B cell (primary cell): ENCODE results near the gene ELFN1. TPM values are rescaled to one million over a fixed set of nuclear protein-coding genes. Genes with fewer than 3 reads are reported as not detected.

Experiments used
- ATAC-seq: fragments of 200-7000 bp; cut with Tn5 transposase; one replicate; pipeline ENCODE4 v1.10.0; 2021; ENCODE audit warnings: low read depth, mild to moderate bottlenecking, moderate number of reproducible peaks, moderate library complexity
- CTCF ChIA-PET: fragments of 350-600 bp; sonication (Branson Sonifier 250); formaldehyde crosslinking; loops from one replicate; lab custom pipeline; 2021; ENCODE audit warnings: antibody characterized with exemption, inconsistent platforms; lab: Charles Lee
- POLR2A ChIA-PET: fragments of 350-600 bp; sonication (Branson Sonifier 250); formaldehyde crosslinking; loops from one replicate; lab custom pipeline; 2021; ENCODE audit warnings: antibody characterized with exemption; lab: Charles Lee
- DNase-seq: peaks from one replicate; pipeline ENCODE4 v3.0.0; 2013
- H2AFZ ChIP-seq: 2 replicates; pipeline ENCODE4 v1.6.1; 2012; ENCODE audit warnings: mild to moderate bottlenecking, low read depth, low read length; ENCODE audit not compliant: insufficient read depth, poor library complexity, severe bottlenecking
- H3K27ac ChIP-seq, 2 donors: 1 replicate in 1 of 2; 2 replicates in 1 of 2; pipeline ENCODE4 v1.5.1; 2012 to 2013; ENCODE audit warnings: low read length in 2 of 2, mild to moderate bottlenecking in 2 of 2, moderate library complexity in 1 of 2
- H3K27me3 ChIP-seq, 4 experiments: fragments of 200-600 bp in 1 of 4; sonication (generic) in 1 of 4; replicated peaks in 1 of 4; 1 replicate in 2 of 4; 2 replicates in 2 of 4; pipeline versions ENCODE4 v1.6.1 to v1.7.0; 2013 to 2016; ENCODE audit warnings: low read length in 3 of 4, mild to moderate bottlenecking in 2 of 4, mixed read lengths in 1 of 4, moderate library complexity in 1 of 4; ENCODE audit not compliant: insufficient read depth in 4 of 4, control insufficient read depth in 3 of 4; ENCODE audit errors: control extremely low read depth in 1 of 4
- H3K36me3 ChIP-seq, 2 experiments: replicated peaks in 1 of 2; 1 replicate in 1 of 2; 2 replicates in 1 of 2; pipeline versions ENCODE4 v1.6.1 to v1.7.1; 2013; ENCODE audit warnings: low read length in 1 of 2; ENCODE audit not compliant: insufficient read depth in 2 of 2, control insufficient read depth in 1 of 2; ENCODE audit errors: control extremely low read depth in 1 of 2, extremely low read depth in 1 of 2
- H3K4me1 ChIP-seq, 2 donors: fragments of 200-600 bp in 1 of 2; sonication (generic) in 1 of 2; 1 replicate in 1 of 2; 2 replicates in 1 of 2; pipeline versions ENCODE4 v1.5.1 to v1.6.1; 2013 to 2017; ENCODE audit warnings: low read length in 2 of 2; ENCODE audit not compliant: control insufficient read depth in 2 of 2, insufficient read depth in 2 of 2
- H3K4me2 ChIP-seq: replicated peaks from 2 replicates; pipeline ENCODE3; 2012; ENCODE audit warnings: mild to moderate bottlenecking, low read depth, low read length; ENCODE audit not compliant: poor library complexity, severe bottlenecking
- H3K4me3 ChIP-seq, 5 experiments: fragments of 200-600 bp in 1 of 5; sonication (generic) in 1 of 5; 1 replicate in 3 of 5; 2 replicates in 2 of 5; pipeline versions ENCODE4 v1.5.1 to v1.7.0; 2011 to 2016; ENCODE audit warnings: low read length in 4 of 5, mild to moderate bottlenecking in 4 of 5, low read depth in 2 of 5, control low read depth in 1 of 5, moderate library complexity in 1 of 5; ENCODE audit not compliant: insufficient read depth in 1 of 5; ENCODE audit errors: control extremely low read depth in 1 of 5, extremely low read depth in 1 of 5
- H3K79me2 ChIP-seq: fragments of 200-600 bp; sonication (generic); one replicate; pipeline ENCODE4 v1.6.0; 2016; ENCODE audit warnings: low read length; ENCODE audit not compliant: control insufficient read depth, insufficient read depth
- H3K9ac ChIP-seq: fragments of 200-600 bp; sonication (generic); 2 replicates; pipeline ENCODE4 v1.6.1; 2017; ENCODE audit warnings: mild to moderate bottlenecking, low read length, moderate library complexity
- H3K9me3 ChIP-seq, 3 donors: one replicate each; pipeline versions ENCODE4 v1.6.1 to v1.7.1; 2013; ENCODE audit warnings: low read length in 2 of 3; ENCODE audit not compliant: control insufficient read depth in 2 of 3, insufficient read depth in 1 of 3; ENCODE audit errors: control extremely low read depth in 1 of 3
- H4K20me1 ChIP-seq: 2 replicates; pipeline ENCODE4 v1.6.0; 2012; ENCODE audit warnings: mild to moderate bottlenecking, low read length; ENCODE audit not compliant: insufficient read depth, control insufficient read depth, poor library complexity, severe bottlenecking
- H3K27ac Mint-ChIP-seq: one replicate; pipeline ENCODE4 v1.8.0; 2021; ENCODE audit warnings: mixed read lengths
- H3K27me3 Mint-ChIP-seq: one replicate; pipeline ENCODE4 v1.8.0; 2021; ENCODE audit warnings: mixed read lengths
- H3K4me1 Mint-ChIP-seq: one replicate; pipeline ENCODE4 v1.8.0; 2021; ENCODE audit warnings: mixed read lengths
- H3K4me3 Mint-ChIP-seq: one replicate; pipeline ENCODE4 v1.8.0; 2021; ENCODE audit warnings: mixed read lengths
- H3K9me3 Mint-ChIP-seq: one replicate; pipeline ENCODE4 v1.8.0; 2022; ENCODE audit warnings: mixed read lengths; ENCODE audit not compliant: insufficient read depth
- CTCF ChIP-seq: fragments of 200-600 bp; IDR thresholded peaks from one replicate; pipeline ENCODE4 v1.8.0; 2022; ENCODE audit warnings: antibody characterized with exemption, mild to moderate bottlenecking
- EZH2 ChIP-seq: IDR thresholded peaks from 2 replicates; pipeline ENCODE4 v1.6.1; 2012; ENCODE audit warnings: borderline replicate concordance, low read depth, mild to moderate bottlenecking, moderate library complexity, low read length; ENCODE audit not compliant: insufficient read depth, poor library complexity, severe bottlenecking
- WGBS: methylation state at CpG from one replicate; pipeline ENCODE4 v1.1.5; 2013; ENCODE audit warnings: missing lambda C conversion rate; ENCODE audit not compliant: insufficient coverage; 5-methylcytosine and 5-hydroxymethylcytosine counted together
- intact Hi-C: fragments of 100-400 bp; cut with micrococcal nuclease; formaldehyde crosslinking; loops from one replicate; pipeline ENCODE4 v1.10.0; 2022
- polyA plus RNA-seq: library from polyadenylated mRNA; depleted of rRNA; stranded (reverse); fragments of >200 nt; gene quantifications from 2 replicates; pipeline ENCODE4 v1.2.3, GENCODE V29; 2012
- total RNA-seq, 2 donors: library from RNA; stranded (reverse); fragments of 120-200 nt in 1 of 2; gene quantifications; 1 replicate in 1 of 2; 2 replicates in 1 of 2; pipeline versions ENCODE4 v1.2.3 to v1.2.4, GENCODE V29; 2013 to 2022

ELFN1 gene
- total and polyA plus RNA-seq, 2 donors (not counting 1 experiment from before 2014, with no cell fraction given): 0.12 TPM; not detected in 1

GRCh38 chr7:1645476-1645875 lies 24.6 kb upstream of the ELFN1 start:
- Histone ChIP-seq H3K4me3 (no peak overlapping the region), H2AFZ (no peak overlapping the region), H3K4me2 (no peak overlapping the region), H3K4me1 (peaks cover 0 to 3% of the 10 kb centered on the region in 2 donors), H3K36me3 (no peaks in the 10 kb centered on the region), H3K79me2 (no peaks in the 10 kb centered on the region), H3K9ac (no peak overlapping the region), H3K27me3 (peaks cover 0 to 22% (median 2%) of the 10 kb centered on the region in 4 experiments), H3K27ac (no peak overlapping the region), H4K20me1 (no peaks in the 10 kb centered on the region), H3K9me3 (no peaks in the 10 kb centered on the region)
- H3K27ac Mint-ChIP-seq: no peak overlapping the region
- CTCF ChIA-PET: no interaction called here
- no peaks in the 10 kb centered on the region for H3K9me3 Mint-ChIP-seq
- DNase-seq (no peak), ATAC-seq (no peak)
- intact Hi-C loops: no loop called here
- TF ChIP-seq CTCF (no peak), EZH2 (no peak)
- no peaks in the 10 kb centered on the region for H3K4me1 Mint-ChIP-seq
- WGBS: 56% methylated on average over 9 of the region's 13 CpGs
- POLR2A ChIA-PET: no interaction called here
- no peak overlapping the region for H3K4me3 Mint-ChIP-seq
- peaks cover 25% of the 10 kb centered on the region for H3K27me3 Mint-ChIP-seq

- ATAC-seq (no peak), DNase-seq (no peak)
- Histone ChIP-seq H3K4me2 (no peak overlapping the region), H3K4me1 (peaks cover 0 to 3% of the 10 kb centered on the region in 2 donors), H3K27ac (no peak overlapping the region), H4K20me1 (no peaks in the 10 kb centered on the region), H3K9ac (no peak overlapping the region), H3K4me3 (no peak overlapping the region), H3K27me3 (peaks cover 0 to 22% (median 2%) of the 10 kb centered on the region in 4 experiments), H3K9me3 (no peaks in the 10 kb centered on the region), H3K79me2 (no peaks in the 10 kb centered on the region), H2AFZ (no peak overlapping the region), H3K36me3 (no peaks in the 10 kb centered on the region)
- intact Hi-C loops: no loop called here
- Mint-ChIP-seq H3K9me3 (no peaks in the 10 kb centered on the region), H3K27me3 (peaks cover 30% of the 10 kb centered on the region), H3K4me3 (no peak overlapping the region), H3K27ac (no peak overlapping the region), H3K4me1 (no peaks in the 10 kb centered on the region)
- ChIA-PET POLR2A (no interaction called here), CTCF (no interaction called here)
- 85% methylated on average over 6 of the region's 8 CpGs for WGBS
- TF ChIP-seq EZH2 (no peak), CTCF (no peak)
Observed at GRCh38 chr7:1646391-1646790, 23.7 kb upstream of the ELFN1 start.
